COLO668 (cell line): ENCODE results near the gene KLHL2.
"Not testable (repeated sequence)": the region's sequence is repeated elsewhere in the genome, so short reads cannot be mapped to it uniquely, and the experiment has no call there.

Source experiments
- DNase-seq: peaks from one replicate; lab custom pipeline; 2025; ENCODE audit not compliant: unreplicated experiment; lab: John Stamatoyannopoulos, UW

The KLHL2 gene

GRCh38 chr4:165199722-165200121 is 7.6 kb upstream of the KLHL2 start:
- no peak for DNase-seq

DNA sequence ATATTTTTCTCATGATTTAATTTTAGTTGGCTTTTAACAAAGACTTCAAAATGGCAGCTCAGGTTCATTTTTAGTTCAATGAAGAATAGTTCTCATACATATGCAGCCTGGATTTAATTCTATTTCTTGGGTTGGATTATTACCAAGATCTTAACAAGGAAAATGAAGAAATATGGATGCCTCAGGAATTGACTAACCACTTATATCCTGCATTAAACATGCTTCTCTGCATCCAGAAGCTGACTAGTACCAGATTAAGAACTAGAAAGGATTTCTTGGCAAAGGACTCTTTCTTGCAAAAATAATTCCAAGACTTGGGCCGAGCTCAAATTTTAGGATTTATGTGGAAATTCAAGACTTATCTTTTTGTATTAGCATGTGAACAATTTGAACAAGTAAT is 5.6 kb upstream of the KLHL2 start:
- no peak for DNase-seq

DNA sequence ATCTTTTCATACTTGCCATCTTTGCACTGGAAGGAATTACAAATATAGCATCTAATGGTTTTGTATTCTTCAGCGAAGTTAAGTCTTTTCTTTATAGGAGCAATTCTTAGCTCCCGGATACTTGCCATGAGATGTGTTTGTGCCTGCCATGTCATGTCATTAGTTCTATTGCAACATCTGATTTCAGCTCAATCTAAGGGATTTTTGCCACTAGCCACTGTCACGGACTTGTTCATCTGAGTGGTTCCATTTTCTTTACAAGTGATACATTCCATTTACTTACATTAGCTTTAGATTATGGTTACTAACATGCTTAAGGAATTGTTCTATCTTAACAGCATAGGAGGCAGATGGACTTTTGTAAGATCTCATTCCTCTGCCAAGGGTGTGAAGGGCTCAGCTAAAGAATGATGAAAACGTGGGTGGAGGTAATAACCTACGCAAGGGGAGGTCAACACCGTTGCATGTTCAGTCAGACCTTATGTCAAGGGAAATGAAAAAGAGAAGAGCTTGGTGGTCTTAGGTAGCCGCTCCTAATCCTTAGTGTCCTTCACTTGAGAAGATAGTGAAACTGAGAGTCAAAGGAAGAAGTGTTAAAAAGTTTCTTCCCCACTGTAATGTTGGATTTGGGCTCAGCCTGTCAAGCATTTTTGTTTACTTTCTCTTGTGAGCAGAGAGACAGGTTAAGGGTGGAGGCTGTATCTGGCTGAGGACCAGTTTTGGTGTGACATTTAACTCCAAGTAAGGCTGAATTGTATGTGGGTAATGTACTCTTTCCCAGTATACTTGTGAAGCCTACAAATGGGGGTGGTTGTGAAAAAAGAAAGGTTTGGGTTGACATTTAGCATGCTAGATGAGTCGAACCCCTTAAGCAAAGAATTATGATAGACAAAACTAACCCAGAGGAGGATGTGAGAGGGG is 3.6 kb upstream of the KLHL2 start:
- DNase-seq, result no peak

- DNase-seq, result no peak
Observed at GRCh38 chr4:165204462-165204830, 2.9 kb upstream of the KLHL2 start.

- peak; percentile 33 for DNase-seq
Observed at GRCh38 chr4:165207016-165207430, 338 bp upstream of the KLHL2 start.

DNA sequence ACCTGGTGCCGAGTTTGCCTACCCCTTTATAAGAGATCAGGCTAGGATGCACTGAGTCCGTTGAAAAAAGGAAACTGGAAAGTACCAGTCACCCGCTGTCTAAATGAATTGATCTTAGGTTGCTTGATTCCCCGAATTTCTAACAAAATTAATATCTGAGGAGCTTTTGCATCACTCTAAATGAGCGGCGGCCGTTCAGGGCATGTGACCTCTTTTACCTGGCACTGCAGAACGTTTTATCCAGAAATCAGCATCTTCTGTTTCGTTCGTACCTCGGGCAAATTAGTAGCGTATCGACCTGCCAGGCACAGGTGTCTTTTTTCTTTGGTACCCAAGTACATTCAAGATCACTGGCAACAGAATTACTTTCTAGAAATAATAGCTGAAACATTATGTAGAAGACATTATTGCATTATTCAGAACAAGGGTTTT is 876 bp downstream of the KLHL2 start:
- peak; percentile 28 for DNase-seq

DNA sequence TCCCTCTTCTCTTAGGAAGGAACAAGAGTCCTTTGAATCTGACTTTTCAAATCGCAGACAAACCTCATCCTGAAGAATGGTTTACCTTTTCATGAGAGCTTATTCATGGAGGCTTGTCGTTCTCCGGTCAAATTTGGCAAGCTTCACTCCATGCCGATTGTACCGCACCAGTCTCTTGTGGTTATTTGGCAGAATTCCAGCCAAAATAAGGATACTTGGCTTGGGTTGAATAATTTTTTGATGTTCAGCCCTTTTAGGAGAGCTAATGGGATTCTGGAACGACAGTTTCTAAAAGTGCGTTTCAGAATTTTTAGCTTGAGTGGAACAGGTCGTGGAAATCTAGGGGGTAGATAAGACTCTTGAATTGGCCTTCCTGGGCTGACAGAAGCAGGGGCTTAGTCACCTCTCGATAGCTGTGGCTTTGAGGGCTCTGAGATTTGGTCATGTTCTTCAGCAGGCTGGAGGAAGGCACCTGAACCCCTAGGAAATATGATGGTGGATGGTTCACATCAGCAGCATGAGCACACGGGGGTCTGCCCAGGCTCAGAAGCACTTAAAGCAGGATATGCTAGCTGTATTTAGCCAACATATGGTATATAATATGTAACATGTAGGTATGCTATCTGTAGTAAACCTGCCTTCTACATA is 1.5 kb downstream of the KLHL2 start:
- peak; percentile 13 for DNase-seq

- DNase-seq, result no peak
Observed at GRCh38 chr4:165209796-165210195, 2.4 kb downstream of the KLHL2 start.

- DNase-seq, result no peak
Observed at GRCh38 chr4:165210566-165210965, 3.2 kb downstream of the KLHL2 start.

DNA sequence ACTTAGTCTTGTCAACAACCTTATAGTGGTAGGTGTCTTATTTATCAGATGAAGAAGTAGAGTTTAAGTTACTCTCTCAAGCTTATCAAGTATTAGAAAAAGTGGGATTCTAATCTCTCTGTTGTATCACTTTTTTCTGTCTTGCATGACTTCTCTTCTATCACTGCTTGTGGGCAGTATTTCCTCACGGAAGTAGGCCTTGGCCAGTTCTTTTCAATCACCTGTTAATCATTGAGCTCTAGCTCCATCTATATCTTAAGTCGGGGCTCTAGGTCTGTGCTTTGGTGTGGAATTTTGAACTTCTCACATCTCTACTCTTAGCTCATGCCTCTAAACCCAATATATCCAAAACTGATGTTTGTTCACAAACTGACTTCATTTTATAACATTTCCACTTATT is 5.3 kb downstream of the KLHL2 start:
- DNase-seq, result not testable (repeated sequence)

DNA sequence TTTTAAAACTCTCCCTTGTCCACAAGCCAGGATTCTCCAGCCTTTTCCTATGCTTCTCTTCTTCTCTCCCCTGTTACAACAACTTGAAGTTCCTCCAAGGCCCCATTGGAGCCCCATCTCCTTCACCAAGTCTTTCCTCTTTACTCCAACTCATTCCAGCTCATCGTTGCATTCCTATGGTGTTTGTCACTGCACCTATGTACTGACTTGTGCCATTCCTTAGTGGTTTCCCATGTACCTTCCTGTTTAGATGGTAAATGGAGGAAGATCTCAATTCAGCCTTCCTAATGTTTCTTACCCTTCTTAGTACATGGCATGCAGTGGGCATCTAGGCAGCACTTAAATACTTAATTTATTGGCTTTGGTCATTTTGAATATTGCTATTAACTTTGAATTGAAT is 6.0 kb downstream of the KLHL2 start:
- DNase-seq, result not testable (repeated sequence)

DNA sequence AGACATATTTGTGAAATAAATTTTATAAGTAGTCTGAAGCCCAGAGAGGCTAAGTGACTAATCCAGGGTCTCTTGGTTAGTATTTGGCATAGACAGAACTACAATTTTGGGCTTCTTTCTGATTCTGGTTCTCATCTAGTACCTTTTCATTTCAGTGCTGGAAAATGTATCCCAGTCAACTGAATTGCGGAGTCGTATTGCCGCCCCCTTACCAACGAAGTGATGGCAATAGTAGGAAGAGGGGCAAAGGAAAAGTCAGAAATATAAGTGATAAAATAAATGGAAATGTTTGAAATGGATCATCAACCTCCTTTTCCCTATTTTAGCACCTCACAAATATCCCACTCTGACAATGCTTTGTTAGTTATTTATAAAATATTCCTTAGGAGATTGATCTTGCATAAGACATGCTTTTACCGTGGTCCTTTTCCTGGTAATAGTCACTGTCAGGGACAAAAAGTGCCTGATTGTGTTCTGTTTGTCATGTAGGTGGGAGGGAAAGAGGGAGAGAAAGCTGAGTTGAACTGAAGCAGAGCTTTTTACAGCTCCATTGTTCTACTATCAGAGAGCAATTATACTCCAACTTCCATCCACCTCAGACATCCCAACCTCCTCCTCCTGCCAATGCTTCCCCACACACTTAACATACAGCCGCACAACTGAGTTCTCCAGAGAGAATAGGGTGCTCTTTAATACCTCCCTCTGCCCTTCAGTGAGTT is 6.8 kb downstream of the KLHL2 start:
- DNase-seq, result not testable (repeated sequence)

GRCh38 chr4:165215034-165215751 is 7.8 kb downstream of the KLHL2 start:
- DNase-seq, result not testable (repeated sequence)

- not testable (repeated sequence) for DNase-seq
Observed at GRCh38 chr4:165215761-165216487, 8.6 kb downstream of the KLHL2 start.

- no peak for DNase-seq
Observed at GRCh38 chr4:165217325-165217724, 10.0 kb downstream of the KLHL2 start.

- DNase-seq, result not testable (repeated sequence)
Observed at GRCh38 chr4:165221306-165221705, 13.9 kb downstream of the KLHL2 start.

DNA sequence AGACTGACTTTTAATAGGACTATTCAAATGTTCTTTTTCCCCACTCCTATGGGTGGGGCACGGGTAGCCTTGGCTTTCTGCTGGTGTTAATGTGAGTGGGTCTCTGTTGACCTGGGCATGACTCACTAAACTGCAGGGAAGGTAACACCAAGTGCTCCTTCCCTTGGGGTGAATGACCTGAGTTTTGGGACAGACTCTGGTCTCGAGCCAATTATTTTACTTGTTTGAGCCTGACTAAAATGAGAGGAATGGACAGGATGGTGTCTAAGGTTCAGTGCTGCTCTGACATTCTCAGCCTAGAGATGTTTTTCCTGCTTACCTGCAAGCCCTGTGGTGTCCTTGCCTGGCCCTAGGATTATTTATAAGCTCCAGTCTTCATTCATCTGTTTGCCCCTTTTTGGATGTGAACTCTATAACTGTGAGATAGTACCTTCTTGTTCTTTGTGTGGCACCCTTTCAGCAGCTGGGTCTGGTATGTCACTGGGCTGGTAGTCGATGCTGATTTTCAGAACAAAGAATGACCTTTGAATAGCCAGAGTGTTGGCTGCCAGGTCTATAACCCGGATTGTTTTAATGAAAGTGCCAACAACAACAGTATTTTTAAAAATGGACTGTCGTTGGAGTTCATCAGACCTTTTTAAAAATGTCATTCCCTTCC is 14.8 kb downstream of the KLHL2 start:
- not testable (repeated sequence) for DNase-seq

DNA sequence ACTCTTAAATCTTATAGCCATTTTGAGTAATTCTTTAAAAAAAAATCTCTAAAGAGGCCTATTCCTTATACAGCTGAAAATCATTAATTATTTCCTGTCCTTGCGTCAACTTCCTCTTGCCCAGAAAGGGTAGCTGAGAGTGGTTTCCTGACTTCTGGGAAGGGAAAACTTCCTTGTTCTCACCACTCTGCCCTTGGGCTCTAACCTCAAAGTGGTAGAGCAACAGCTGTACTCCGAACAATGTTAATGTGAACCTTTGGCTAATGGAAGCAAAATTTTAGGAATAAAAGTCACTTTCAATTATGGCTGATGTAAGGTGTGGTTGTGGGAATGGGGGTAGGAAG is 15.3 kb downstream of the KLHL2 start:
- DNase-seq, result no peak

DNA sequence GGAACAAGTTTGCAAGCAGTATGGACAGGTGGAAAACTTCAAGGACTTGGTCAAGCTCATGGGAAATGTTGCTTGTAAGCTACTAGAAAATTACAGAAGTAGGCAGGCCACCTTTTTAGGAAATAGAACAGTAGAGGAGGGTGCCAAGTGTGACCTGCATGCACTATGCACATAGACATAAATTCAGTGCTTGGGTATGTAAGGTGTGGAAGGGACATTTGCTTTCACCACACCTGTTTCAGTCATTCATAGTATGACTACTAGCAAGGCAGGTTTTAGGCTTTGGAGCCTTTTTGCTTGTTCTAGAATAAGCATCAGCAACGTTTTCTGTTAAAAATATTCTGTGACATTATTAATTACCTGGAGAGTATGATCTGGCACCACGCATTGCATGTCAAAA is 20.0 kb downstream of the KLHL2 start:
- not testable (repeated sequence) for DNase-seq
